ENCODE data around the gene GFOD2. TPM values are rescaled to one million over a fixed set of nuclear protein-coding genes. Genes with fewer than 3 reads are reported as not detected.

Gene GFOD2
- total RNA-seq, 1 experiment from 2014 or later = 13.4 TPM

DNA sequence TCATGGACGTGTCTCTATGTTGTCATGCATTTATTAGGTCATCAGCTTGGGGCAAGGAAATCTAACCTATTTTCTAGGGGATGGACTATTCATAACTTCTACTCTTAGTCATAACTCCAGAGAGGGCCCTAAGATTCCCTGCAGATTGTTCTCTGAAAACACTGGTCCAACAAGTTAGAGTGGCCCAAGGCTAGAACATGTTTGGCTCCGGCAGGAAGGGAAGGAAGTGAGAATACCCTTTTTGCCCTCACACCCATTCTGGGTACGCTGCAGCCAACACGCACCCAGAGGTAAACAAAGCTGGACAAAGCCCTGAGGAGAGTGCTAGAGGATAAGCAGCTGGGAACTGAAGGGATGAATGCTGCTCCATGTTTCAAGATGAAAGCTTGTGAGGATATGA lies 42.6 kb downstream of the GFOD2 start:
- Mint-ChIP-seq H3K27ac (ENCODE audit: unreplicated experiment) (no peak overlapping the region), H3K36me3 (ENCODE audit: insufficient read depth, unreplicated experiment) (no peaks in the 10 kb centered on the region), H3K9me3 (ENCODE audit: unreplicated experiment) (no peaks in the 10 kb centered on the region), H3K4me1 (ENCODE audit: low read depth, unreplicated experiment) (peaks cover 4% of the 10 kb centered on the region), H3K4me3 (ENCODE audit: unreplicated experiment) (no peak overlapping the region), H3K27me3 (ENCODE audit: insufficient read depth, unreplicated experiment) (no peaks in the 10 kb centered on the region)
- no peak overlapping the region for H3K4me3 ChIP-seq (ENCODE audit: low read depth, low read length)
- no peaks in the 10 kb centered on the region for H3K36me3 ChIP-seq (ENCODE audit: control insufficient read depth, insufficient read depth, low read length)
- H3K27me3 ChIP-seq (replicated peaks; ENCODE audit: control insufficient read depth, insufficient read depth, low read length) = no peaks in the 10 kb centered on the region
- no TSS peak for BruUV-seq (replicated peaks)
- TF ChIP-seq, protein P1, sequence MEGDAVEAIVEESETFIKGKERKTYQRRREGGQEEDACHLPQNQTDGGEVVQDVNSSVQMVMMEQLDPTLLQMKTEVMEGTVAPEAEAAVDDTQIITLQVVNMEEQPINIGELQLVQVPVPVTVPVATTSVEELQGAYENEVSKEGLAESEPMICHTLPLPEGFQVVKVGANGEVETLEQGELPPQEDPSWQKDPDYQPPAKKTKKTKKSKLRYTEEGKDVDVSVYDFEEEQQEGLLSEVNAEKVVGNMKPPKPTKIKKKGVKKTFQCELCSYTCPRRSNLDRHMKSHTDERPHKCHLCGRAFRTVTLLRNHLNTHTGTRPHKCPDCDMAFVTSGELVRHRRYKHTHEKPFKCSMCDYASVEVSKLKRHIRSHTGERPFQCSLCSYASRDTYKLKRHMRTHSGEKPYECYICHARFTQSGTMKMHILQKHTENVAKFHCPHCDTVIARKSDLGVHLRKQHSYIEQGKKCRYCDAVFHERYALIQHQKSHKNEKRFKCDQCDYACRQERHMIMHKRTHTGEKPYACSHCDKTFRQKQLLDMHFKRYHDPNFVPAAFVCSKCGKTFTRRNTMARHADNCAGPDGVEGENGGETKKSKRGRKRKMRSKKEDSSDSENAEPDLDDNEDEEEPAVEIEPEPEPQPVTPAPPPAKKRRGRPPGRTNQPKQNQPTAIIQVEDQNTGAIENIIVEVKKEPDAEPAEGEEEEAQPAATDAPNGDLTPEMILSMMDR (IDR thresholded peaks at IDR 0.05; ENCODE audit: insufficient read depth in 1 of 2, low read depth in 1 of 2, low read length in 1 of 2, severe bottlenecking in 1 of 2, unreplicated experiment in 1 of 2) = no peak
- peaks cover 15% of the 10 kb centered on the region for H3K4me1 ChIP-seq
- DNase-seq = no peak
- intact Hi-C loops (cut with micrococcal nuclease; ENCODE audit: unreplicated experiment) = no loop called here
- ChIA-PET POLR2A (no interaction called here), CTCF (interaction anchor here (0.6 kb wide), 1 partner anchor 140 kb away, joined by 3 read pairs; no protein-coding TSS in a partner anchor)
- no peaks in the 10 kb centered on the region for H3K9me3 ChIP-seq

DNA sequence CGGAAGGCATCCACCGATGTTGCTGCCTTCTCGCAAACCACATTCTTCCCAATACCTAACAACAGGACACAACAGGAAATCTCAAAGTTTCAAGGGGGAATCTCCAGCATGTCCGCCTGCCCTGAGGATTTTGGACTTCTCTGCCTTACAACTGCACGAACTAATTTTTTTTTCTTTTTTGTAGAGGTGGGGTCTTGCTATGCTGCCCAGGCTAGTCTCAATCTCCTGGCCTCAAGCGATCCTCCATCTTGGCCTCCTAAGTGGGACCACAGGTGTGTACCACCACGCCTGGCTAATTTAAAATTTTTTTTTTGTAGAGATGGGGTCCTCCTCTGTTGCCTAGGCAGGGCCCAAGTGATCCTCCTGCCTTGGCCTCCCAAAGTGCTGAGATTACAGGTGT lies 43.1 kb downstream of the GFOD2 start:
- Histone ChIP-seq H3K36me3 (ENCODE audit: control insufficient read depth, insufficient read depth, low read length) (no peaks in the 10 kb centered on the region), H3K4me3 (ENCODE audit: low read depth, low read length) (no peak overlapping the region), H3K9me3 (no peaks in the 10 kb centered on the region), H3K4me1 (peaks cover 15% of the 10 kb centered on the region), H3K27me3 (replicated peaks; ENCODE audit: control insufficient read depth, insufficient read depth, low read length) (no peaks in the 10 kb centered on the region)
- H3K27me3 Mint-ChIP-seq (ENCODE audit: insufficient read depth, unreplicated experiment) = no peaks in the 10 kb centered on the region
- DNase-seq = no peak
- H3K4me3 Mint-ChIP-seq (ENCODE audit: unreplicated experiment) = no peak overlapping the region
- CTCF ChIA-PET = interaction anchor here (0.6 kb wide), 1 partner anchor 141 kb away, joined by 3 read pairs; no protein-coding TSS in a partner anchor
- TF ChIP-seq, protein P1 (IDR thresholded peaks at IDR 0.05; ENCODE audit: insufficient read depth in 1 of 2, low read depth in 1 of 2, low read length in 1 of 2, severe bottlenecking in 1 of 2, unreplicated experiment in 1 of 2) = no peak
- H3K27ac Mint-ChIP-seq (ENCODE audit: unreplicated experiment) = no peak overlapping the region
- BruUV-seq (replicated peaks) = no TSS peak
- no peaks in the 10 kb centered on the region for H3K9me3 Mint-ChIP-seq (ENCODE audit: unreplicated experiment)
- peaks cover 4% of the 10 kb centered on the region for H3K4me1 Mint-ChIP-seq (ENCODE audit: low read depth, unreplicated experiment)
- intact Hi-C loops (cut with micrococcal nuclease; ENCODE audit: unreplicated experiment) = no loop called here
- H3K36me3 Mint-ChIP-seq (ENCODE audit: insufficient read depth, unreplicated experiment) = no peaks in the 10 kb centered on the region
- POLR2A ChIA-PET = no interaction called here

DNA sequence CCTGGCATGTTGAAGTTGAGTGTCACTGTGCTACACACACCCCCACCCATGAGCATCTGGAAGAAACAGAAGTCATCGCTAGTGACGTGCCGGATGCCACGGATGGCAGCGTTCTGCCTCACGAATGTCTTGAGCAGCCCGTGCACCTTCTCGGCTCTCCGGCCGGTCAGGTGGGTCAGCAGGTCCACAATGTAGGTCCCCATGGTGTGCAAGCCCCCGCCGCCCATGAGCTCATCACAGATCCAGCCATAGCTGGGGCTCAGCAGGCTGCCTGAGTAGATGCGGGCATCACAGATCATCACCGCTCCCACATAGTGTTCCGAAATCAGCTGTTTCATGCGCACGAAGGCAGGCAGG lies 43.6 kb downstream of the GFOD2 start:
- ChIA-PET POLR2A (no interaction called here), CTCF (no interaction called here)
- Mint-ChIP-seq H3K27me3 (ENCODE audit: insufficient read depth, unreplicated experiment) (no peaks in the 10 kb centered on the region), H3K36me3 (ENCODE audit: insufficient read depth, unreplicated experiment) (no peaks in the 10 kb centered on the region), H3K4me3 (ENCODE audit: unreplicated experiment) (no peak overlapping the region), H3K27ac (ENCODE audit: unreplicated experiment) (no peak overlapping the region), H3K9me3 (ENCODE audit: unreplicated experiment) (no peaks in the 10 kb centered on the region), H3K4me1 (ENCODE audit: low read depth, unreplicated experiment) (peaks cover 4% of the 10 kb centered on the region)
- H3K4me1 ChIP-seq = peaks cover 15% of the 10 kb centered on the region
- intact Hi-C loops (cut with micrococcal nuclease; ENCODE audit: unreplicated experiment) = no loop called here
- DNase-seq = no peak
- no TSS peak for BruUV-seq (replicated peaks)
- H3K36me3 ChIP-seq (ENCODE audit: control insufficient read depth, insufficient read depth, low read length) = no peaks in the 10 kb centered on the region
- TF ChIP-seq, protein P1 (IDR thresholded peaks at IDR 0.05; ENCODE audit: insufficient read depth in 1 of 2, low read depth in 1 of 2, low read length in 1 of 2, severe bottlenecking in 1 of 2, unreplicated experiment in 1 of 2) = no peak
- H3K4me3 ChIP-seq (ENCODE audit: low read depth, low read length) = no peak overlapping the region
- no peaks in the 10 kb centered on the region for H3K9me3 ChIP-seq
- H3K27me3 ChIP-seq (replicated peaks; ENCODE audit: control insufficient read depth, insufficient read depth, low read length) = no peaks in the 10 kb centered on the region
